ENCODE measurements around the gene KRTAP19-8. TPM values are rescaled to one million over a fixed set of nuclear protein-coding genes. Genes with fewer than 3 reads are reported as not detected.

The KRTAP19-8 gene
- total RNA-seq, 4 donors from 2014 or later = not detected

DNA sequence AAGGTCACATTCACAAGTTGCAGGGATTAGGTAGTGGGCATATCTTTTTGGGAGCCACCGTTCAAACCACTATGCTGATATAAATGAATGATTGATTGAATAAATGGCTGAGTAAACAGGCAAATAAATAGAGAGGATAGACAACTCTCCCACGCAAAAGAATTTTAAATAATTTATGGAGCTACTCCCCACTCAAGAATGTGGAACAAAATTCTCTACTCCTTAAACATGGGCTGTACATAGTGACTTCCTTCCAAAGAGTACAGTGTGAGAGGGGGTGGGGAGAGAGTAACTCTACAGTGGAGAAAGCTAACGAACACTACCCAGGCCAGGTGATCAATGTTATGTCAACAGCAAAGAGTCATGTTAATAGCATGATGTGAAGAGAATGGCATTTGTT lies 40.7 kb downstream of the KRTAP19-8 start:
- Histone ChIP-seq H3K36me3 (no peaks in the 10 kb centered on the region), H3K27ac (no peak overlapping the region), H3K4me3 (no peak overlapping the region), H3K9me3 (no peaks in the 10 kb centered on the region), H3K4me1 (no peaks in the 10 kb centered on the region), H3K27me3 (no peaks in the 10 kb centered on the region)
- no peak for DNase-seq (ENCODE audit: low spot score in 2 of 2)
- 47 to 57% methylated on average over 3 of the region's 3 CpGs for WGBS, 2 donors
- no peak for TF ChIP-seq EP300 (IDR thresholded peaks at IDR 0.05)
- TF ChIP-seq, protein P1, sequence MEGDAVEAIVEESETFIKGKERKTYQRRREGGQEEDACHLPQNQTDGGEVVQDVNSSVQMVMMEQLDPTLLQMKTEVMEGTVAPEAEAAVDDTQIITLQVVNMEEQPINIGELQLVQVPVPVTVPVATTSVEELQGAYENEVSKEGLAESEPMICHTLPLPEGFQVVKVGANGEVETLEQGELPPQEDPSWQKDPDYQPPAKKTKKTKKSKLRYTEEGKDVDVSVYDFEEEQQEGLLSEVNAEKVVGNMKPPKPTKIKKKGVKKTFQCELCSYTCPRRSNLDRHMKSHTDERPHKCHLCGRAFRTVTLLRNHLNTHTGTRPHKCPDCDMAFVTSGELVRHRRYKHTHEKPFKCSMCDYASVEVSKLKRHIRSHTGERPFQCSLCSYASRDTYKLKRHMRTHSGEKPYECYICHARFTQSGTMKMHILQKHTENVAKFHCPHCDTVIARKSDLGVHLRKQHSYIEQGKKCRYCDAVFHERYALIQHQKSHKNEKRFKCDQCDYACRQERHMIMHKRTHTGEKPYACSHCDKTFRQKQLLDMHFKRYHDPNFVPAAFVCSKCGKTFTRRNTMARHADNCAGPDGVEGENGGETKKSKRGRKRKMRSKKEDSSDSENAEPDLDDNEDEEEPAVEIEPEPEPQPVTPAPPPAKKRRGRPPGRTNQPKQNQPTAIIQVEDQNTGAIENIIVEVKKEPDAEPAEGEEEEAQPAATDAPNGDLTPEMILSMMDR (IDR thresholded peaks at IDR 0.05) = no peak
- no peak for TF ChIP-seq POLR2A (IDR thresholded peaks at IDR 0.05)

DNA sequence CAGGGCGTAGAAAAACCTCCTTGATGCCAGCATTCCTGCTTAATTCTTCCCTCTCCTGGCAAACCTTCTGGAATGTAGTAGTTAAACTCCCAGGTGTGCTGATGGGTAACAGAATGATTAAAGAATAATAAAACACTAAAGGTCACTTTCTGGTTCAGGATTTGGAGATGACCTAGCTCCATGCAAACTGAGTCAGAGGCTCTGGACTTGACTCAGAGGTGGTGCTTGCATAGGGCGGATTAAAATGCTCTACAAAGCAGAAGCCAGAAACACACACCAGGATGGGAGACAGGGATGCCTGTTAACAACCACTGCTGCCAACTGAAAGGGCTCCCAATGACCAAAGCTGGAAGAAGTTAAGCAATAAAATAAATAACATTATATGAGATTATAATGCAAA lies 41.5 kb downstream of the KRTAP19-8 start:
- no peak for DNase-seq (ENCODE audit: low spot score in 2 of 2)
- Histone ChIP-seq H3K36me3 (no peaks in the 10 kb centered on the region), H3K4me3 (no peak overlapping the region), H3K27ac (no peak overlapping the region), H3K9me3 (no peaks in the 10 kb centered on the region), H3K27me3 (no peaks in the 10 kb centered on the region), H3K4me1 (no peaks in the 10 kb centered on the region)
- TF ChIP-seq POLR2A (IDR thresholded peaks at IDR 0.05) (no peak), EP300 (IDR thresholded peaks at IDR 0.05) (no peak)
- TF ChIP-seq, protein P1 (IDR thresholded peaks at IDR 0.05) = no peak
- WGBS, 2 donors = 84% methylated on average over 2 of the region's 2 CpGs

DNA sequence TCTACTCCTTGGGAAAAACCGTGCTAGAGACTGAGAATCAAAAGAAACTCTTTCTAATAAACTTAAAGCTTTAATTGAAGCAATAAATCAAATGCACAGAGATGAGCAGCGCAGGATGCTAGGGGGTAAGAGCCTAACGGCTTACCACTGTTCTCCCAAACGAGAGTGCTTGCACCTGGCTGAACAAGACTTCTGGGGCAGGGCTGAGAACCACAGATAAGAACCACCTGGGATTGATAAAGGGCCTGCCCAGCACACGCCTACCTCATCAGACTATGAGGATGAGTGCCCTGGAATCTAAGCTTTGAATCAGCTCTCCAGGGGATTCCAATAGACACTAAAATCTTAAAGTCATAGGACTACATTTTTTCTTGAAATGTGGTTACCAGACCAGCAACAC lies 43.3 kb downstream of the KRTAP19-8 start:
- H3K9me3 ChIP-seq = no peaks in the 10 kb centered on the region
- whole genome bisulfite sequencing, 2 donors = 59 to 60% methylated on average over 5 of the region's 5 CpGs
- no peak for TF ChIP-seq EP300 (IDR thresholded peaks at IDR 0.05)
- no peak for TF ChIP-seq POLR2A (IDR thresholded peaks at IDR 0.05)
- TF ChIP-seq, protein P1 (IDR thresholded peaks at IDR 0.05) = no peak
- no peak for DNase-seq (ENCODE audit: low spot score in 2 of 2)
- H3K36me3 ChIP-seq = no peaks in the 10 kb centered on the region
- no peak overlapping the region for H3K27ac ChIP-seq
- no peaks in the 10 kb centered on the region for H3K4me1 ChIP-seq
- H3K4me3 ChIP-seq = no peak overlapping the region
- H3K27me3 ChIP-seq = no peaks in the 10 kb centered on the region

DNA sequence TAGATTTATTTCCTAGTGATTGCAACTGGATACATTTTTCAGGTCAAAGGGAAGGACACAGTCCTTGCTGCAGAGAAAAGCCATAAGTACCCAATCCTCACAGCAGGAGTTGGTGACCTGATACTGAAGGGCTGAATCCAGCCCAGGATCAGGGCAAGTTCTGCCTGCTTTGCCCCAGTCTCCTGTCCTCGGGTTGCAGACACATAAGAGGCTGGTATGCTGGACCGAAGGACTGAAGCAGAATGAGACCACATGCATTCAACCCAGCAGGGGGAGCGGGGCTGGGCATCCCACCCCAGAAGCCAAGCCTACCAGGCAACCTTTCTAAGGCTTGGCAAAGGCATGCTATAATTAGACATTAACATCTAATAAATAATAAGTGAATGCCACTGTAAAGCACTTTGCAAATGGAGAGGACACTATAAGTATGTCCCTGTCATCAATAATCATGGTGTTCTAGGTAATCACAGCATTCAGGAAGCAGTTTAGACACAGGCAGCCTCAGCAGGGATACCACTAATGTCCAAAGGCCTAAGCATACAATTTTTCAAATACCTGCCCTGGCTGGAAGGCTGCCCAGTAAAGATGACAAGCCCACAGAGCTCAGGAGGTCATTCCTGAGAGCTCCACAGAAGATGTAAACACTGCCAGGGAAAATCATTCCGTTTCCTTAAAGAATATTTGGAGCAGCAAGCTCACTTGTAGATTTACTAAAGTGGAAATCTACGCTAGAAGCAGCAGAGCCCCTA lies 47.6 kb downstream of the KRTAP19-8 start:
- 70 to 82% methylated on average over 5 of the region's 5 CpGs for WGBS, 2 donors
- H3K27ac ChIP-seq = no peak overlapping the region
- DNase-seq (ENCODE audit: low spot score in 2 of 2) = no peak
- no peaks in the 10 kb centered on the region for H3K27me3 ChIP-seq
- H3K9me3 ChIP-seq = no peaks in the 10 kb centered on the region
- H3K36me3 ChIP-seq = no peaks in the 10 kb centered on the region
- TF ChIP-seq EP300 (IDR thresholded peaks at IDR 0.05) = no peak
- TF ChIP-seq, protein P1 (IDR thresholded peaks at IDR 0.05) = no peak
- TF ChIP-seq POLR2A (IDR thresholded peaks at IDR 0.05) = no peak
- H3K4me1 ChIP-seq = peaks cover 0 to 9% (median 0%) of the 10 kb centered on the region in 4 donors
- no peak overlapping the region for H3K4me3 ChIP-seq

DNA sequence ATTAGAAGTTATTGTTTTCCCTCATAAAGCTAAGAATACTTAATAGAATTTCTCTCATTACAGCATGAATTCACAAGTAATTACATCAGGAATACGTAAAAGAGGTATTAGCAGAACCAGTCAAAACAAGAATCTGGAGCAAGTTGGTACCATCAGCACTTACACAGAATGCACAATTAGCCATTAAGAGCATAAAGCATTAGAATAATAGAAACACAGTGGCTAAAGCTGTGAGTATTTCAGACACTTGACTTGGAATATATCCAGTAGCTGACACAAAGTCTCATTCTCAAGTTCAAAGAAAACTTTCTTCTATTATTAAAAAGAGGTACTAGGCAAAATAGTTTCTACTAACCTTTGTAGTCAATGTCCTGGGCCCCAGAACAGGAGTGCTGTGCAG lies 49.6 kb downstream of the KRTAP19-8 start:
- H3K27me3 ChIP-seq = no peaks in the 10 kb centered on the region
- no peaks in the 10 kb centered on the region for H3K36me3 ChIP-seq
- peaks cover 0 to 9% (median 0%) of the 10 kb centered on the region in 4 donors for H3K4me1 ChIP-seq
- H3K27ac ChIP-seq = no peak overlapping the region
- WGBS, 2 donors = 11 to 18% methylated on average over 1 of the region's 1 CpG
- no peak for TF ChIP-seq POLR2A (IDR thresholded peaks at IDR 0.05)
- no peak for TF ChIP-seq EP300 (IDR thresholded peaks at IDR 0.05)
- TF ChIP-seq, protein P1 (IDR thresholded peaks at IDR 0.05) = no peak
- DNase-seq (ENCODE audit: low spot score in 2 of 2) = no peak
- no peaks in the 10 kb centered on the region for H3K9me3 ChIP-seq
- no peak overlapping the region for H3K4me3 ChIP-seq

Other genes with a start within 250 kb of the KRTAP19-8 start
- gene KRTAP8-1, start 225.2 kb downstream of the KRTAP19-8 start, total RNA-seq = not detected
- gene KRTAP7-1, start 208.7 kb downstream of the KRTAP19-8 start, total RNA-seq = not detected
- under 1 TPM in 1 of 4 donors, not detected in 3; 0.59 TPM for gene KRTAP11-1, start 156.9 kb downstream of the KRTAP19-8 start, total RNA-seq